NOMO-1 treated with DMSO at 0.1 percent for 48 hours (cell line): ENCODE data around the gene XRCC2.
"Not testable (repeated sequence)": the region's sequence is repeated elsewhere in the genome, so short reads cannot be mapped to it uniquely, and the experiment has no call there.

Experiments
- DNase-seq: peaks from one replicate; lab custom pipeline; 2025; ENCODE audit not compliant: unreplicated experiment; lab: John Stamatoyannopoulos, UW

XRCC2 gene

GRCh38 chr7:152675759-152676636, at the start of gene XRCC2:
Gene XRCC2, minus strand, starts transcription at chr7:152676141. Its CDS starts 62 bp downstream, at chr7:152676079.
- peak; percentile 44 for DNase-seq

GRCh38 chr7:152723364-152723763, 47.4 kb upstream of the XRCC2 start:
- no peak for DNase-seq

GRCh38 chr7:152712412-152713042, 36.6 kb upstream of the XRCC2 start:
- DNase-seq = not testable (repeated sequence)

GRCh38 chr7:152711444-152711944, 35.6 kb upstream of the XRCC2 start:
- DNase-seq = no peak

- no peak for DNase-seq
Measured at GRCh38 chr7:152710153-152710442, 34.2 kb upstream of the XRCC2 start.

GRCh38 chr7:152709287-152710152, 33.6 kb upstream of the XRCC2 start:
- no peak for DNase-seq

- no peak for DNase-seq
Measured at GRCh38 chr7:152704796-152705384, 28.9 kb upstream of the XRCC2 start.

- no peak for DNase-seq
Measured at GRCh38 chr7:152699079-152699478, 23.1 kb upstream of the XRCC2 start.

- DNase-seq = not testable (repeated sequence)
Measured at GRCh38 chr7:152697268-152697974, 21.5 kb upstream of the XRCC2 start.

GRCh38 chr7:152692196-152692595, 16.3 kb upstream of the XRCC2 start:
- DNase-seq = not testable (repeated sequence)

- no peak for DNase-seq
Measured at GRCh38 chr7:152683297-152683696, 7.4 kb upstream of the XRCC2 start.

GRCh38 chr7:152677808-152678670, 2.1 kb upstream of the XRCC2 start:
- no peak for DNase-seq

- no peak for DNase-seq
Measured at GRCh38 chr7:152674860-152675758, 832 bp downstream of the XRCC2 start.

- no peak for DNase-seq
Measured at GRCh38 chr7:152673897-152674296, 2.0 kb downstream of the XRCC2 start.

GRCh38 chr7:152672626-152673025, 3.3 kb downstream of the XRCC2 start:
- DNase-seq = no peak

GRCh38 chr7:152669758-152670157, 6.2 kb downstream of the XRCC2 start:
- no peak for DNase-seq

- no peak for DNase-seq
Measured at GRCh38 chr7:152668975-152669374, 7.0 kb downstream of the XRCC2 start.

- no peak for DNase-seq
Measured at GRCh38 chr7:152667958-152668357, 8.0 kb downstream of the XRCC2 start.
